Panc1 (cell line): Measurements from ENCODE around the gene SEMA5B. TPM values are rescaled to one million over a fixed set of nuclear protein-coding genes. Genes with fewer than 3 reads are reported as not detected.

Source experiments
- ATAC-seq: fragments of 200-7000 bp; cut with Tn5 transposase; 2 replicates; pipeline ENCODE4 v1.9.1; 2020; ENCODE audit warnings: mild to moderate bottlenecking, moderate library complexity
- BruUV-seq: library from RNA; stranded (reverse); fragments of 400-500 nt; replicated peaks from 2 replicates; lab custom pipeline; 2021; lab: Mats Ljungman, UMichigan
- CTCF ChIA-PET: fragments of 300-600 bp; sonication (Branson Sonifier 250); formaldehyde crosslinking; loops from one replicate; lab custom pipeline; 2022; ENCODE audit warnings: antibody characterized with exemption; lab: Charles Lee
- POLR2A ChIA-PET: fragments of 300-600 bp; sonication (Branson Sonifier 250); formaldehyde crosslinking; loops from one replicate; lab custom pipeline; 2022; ENCODE audit warnings: antibody characterized with exemption; lab: Charles Lee
- DNase-seq: peaks from one replicate; pipeline ENCODE4 v3.0.0-alpha.2; 2010; ENCODE audit warnings: low read depth, low spot score
- H3K27ac ChIP-seq: 2 replicates; pipeline ENCODE4 v1.5.1; 2011; ENCODE audit warnings: mild to moderate bottlenecking, low read length, inconsistent platforms
- H3K27me3 ChIP-seq: fragments of 200-500 bp; sonication (Bioruptor generic); 2 replicates; pipeline ENCODE4 v1.6.0; 2014; ENCODE audit warnings: low read length, inconsistent platforms; ENCODE audit not compliant: control insufficient read depth, insufficient read depth
- H3K36me3 ChIP-seq: fragments of 200-500 bp; sonication (Bioruptor generic); 2 replicates; pipeline ENCODE4 v1.5.1; 2014; ENCODE audit warnings: inconsistent platforms, mild to moderate bottlenecking, low read length, moderate library complexity; ENCODE audit not compliant: control insufficient read depth, insufficient read depth
- H3K4me1 ChIP-seq: 2 replicates; pipeline ENCODE4 v1.5.1; 2011; ENCODE audit warnings: inconsistent platforms, mild to moderate bottlenecking, low read length, moderate library complexity; ENCODE audit not compliant: control insufficient read depth, insufficient read depth
- H3K4me3 ChIP-seq, 2 experiments: 2 replicates each; pipeline ENCODE4 v1.5.1; 2011 to 2012; ENCODE audit warnings: low read depth in 2 of 2, low read length in 2 of 2, mild to moderate bottlenecking in 2 of 2, inconsistent platforms in 1 of 2, moderate library complexity in 1 of 2
- H3K9me3 ChIP-seq: fragments of 200-500 bp; sonication (Bioruptor generic); 2 replicates; pipeline ENCODE4 v1.5.1; 2014; ENCODE audit warnings: low read depth, mild to moderate bottlenecking, inconsistent platforms, low read length, moderate library complexity; ENCODE audit not compliant: control insufficient read depth, insufficient read depth
- POLR2AphosphoS5 ChIP-seq: IDR thresholded peaks from 2 replicates; pipeline ENCODE4 v1.6.1; 2012; ENCODE audit warnings: mild to moderate bottlenecking, low read depth, low read length, moderate library complexity
- SIN3A ChIP-seq: IDR thresholded peaks from 2 replicates; pipeline ENCODE4 v1.6.1; 2012; ENCODE audit warnings: low read depth, mild to moderate bottlenecking, low read length, moderate library complexity, borderline replicate concordance; ENCODE audit not compliant: insufficient read depth
- TCF7L2 ChIP-seq: IDR thresholded peaks from 2 replicates; pipeline ENCODE4 v1.6.1; 2011; ENCODE audit warnings: mild to moderate bottlenecking, low read depth, low read length, inconsistent platforms
- in situ Hi-C: cut with HindIII; loops from 2 replicates; pipeline ENCODE4 v1.10.0; 2016; ENCODE audit warnings: low sequenced_read_pairs, low pct_unique_long_range_greater_than_20kb
- intact Hi-C: fragments of 100-400 bp; cut with micrococcal nuclease; formaldehyde crosslinking; loops from one replicate; pipeline ENCODE4 v1.10.0; 2022; ENCODE audit not compliant: unreplicated experiment
- total RNA-seq: library from RNA; stranded (reverse); gene quantifications from one replicate; pipeline ENCODE4 v1.2.1, GENCODE V29; 2021; ENCODE audit not compliant: unreplicated experiment
- TF ChIP-seq, protein P1 (sequence below), 2 experiments: IDR thresholded peaks; 2 replicates each; pipeline ENCODE4 v1.6.1; 2011 to 2012; ENCODE audit warnings: low read depth in 2 of 2, control low read depth in 1 of 2, low read length in 1 of 2, mild to moderate bottlenecking in 1 of 2, moderate library complexity in 1 of 2; ENCODE audit not compliant: insufficient read depth in 1 of 2
- TF ChIP-seq, protein P2 (sequence below): fragments of 450-650 bp; IDR thresholded peaks from 2 replicates; pipeline ENCODE4 v1.5.1; 2017; ENCODE audit warnings: mild to moderate bottlenecking

SEMA5B gene
- total RNA-seq, 1 experiment from 2014 or later = 1.2 TPM

DNA sequence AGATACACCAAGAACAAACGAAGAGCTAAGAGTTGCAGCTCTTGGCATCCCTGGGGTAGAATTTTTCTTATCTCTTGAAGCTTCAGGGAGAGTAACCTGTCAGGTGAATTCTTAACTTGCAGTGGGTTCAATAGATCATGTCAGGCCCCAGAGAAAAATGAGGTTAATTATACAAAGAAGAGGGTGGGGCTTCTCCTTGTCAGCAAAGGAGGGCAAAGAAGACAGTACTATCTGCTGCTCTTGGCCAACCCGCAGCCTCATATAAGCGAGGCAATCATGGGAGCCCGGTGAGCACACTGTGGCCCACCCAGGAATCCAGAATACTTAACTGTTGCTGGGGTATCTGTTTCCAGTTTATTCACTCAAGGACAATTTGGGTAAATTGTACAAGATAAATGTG is 110.2 kb downstream of the SEMA5B start:
- intact Hi-C loops (no loop called here), in situ Hi-C loops (no loop called here)
- DNase-seq = no peak
- Histone ChIP-seq H3K4me3 (no peak overlapping the region), H3K27ac (no peak overlapping the region), H3K36me3 (no peaks in the 10 kb centered on the region), H3K27me3 (peaks cover 24% of the 10 kb centered on the region), H3K4me1 (peaks cover 2% of the 10 kb centered on the region; the same call in 1 of the 2 replicates), H3K9me3 (no peaks in the 10 kb centered on the region)
- no peak for ATAC-seq
- CTCF ChIA-PET = no interaction called here
- no TSS peak for BruUV-seq
- POLR2A ChIA-PET = no interaction called here
- TF ChIP-seq TCF7L2 (no peak), POLR2AphosphoS5 (no peak), SIN3A (no peak)
- TF ChIP-seq, protein P1, sequence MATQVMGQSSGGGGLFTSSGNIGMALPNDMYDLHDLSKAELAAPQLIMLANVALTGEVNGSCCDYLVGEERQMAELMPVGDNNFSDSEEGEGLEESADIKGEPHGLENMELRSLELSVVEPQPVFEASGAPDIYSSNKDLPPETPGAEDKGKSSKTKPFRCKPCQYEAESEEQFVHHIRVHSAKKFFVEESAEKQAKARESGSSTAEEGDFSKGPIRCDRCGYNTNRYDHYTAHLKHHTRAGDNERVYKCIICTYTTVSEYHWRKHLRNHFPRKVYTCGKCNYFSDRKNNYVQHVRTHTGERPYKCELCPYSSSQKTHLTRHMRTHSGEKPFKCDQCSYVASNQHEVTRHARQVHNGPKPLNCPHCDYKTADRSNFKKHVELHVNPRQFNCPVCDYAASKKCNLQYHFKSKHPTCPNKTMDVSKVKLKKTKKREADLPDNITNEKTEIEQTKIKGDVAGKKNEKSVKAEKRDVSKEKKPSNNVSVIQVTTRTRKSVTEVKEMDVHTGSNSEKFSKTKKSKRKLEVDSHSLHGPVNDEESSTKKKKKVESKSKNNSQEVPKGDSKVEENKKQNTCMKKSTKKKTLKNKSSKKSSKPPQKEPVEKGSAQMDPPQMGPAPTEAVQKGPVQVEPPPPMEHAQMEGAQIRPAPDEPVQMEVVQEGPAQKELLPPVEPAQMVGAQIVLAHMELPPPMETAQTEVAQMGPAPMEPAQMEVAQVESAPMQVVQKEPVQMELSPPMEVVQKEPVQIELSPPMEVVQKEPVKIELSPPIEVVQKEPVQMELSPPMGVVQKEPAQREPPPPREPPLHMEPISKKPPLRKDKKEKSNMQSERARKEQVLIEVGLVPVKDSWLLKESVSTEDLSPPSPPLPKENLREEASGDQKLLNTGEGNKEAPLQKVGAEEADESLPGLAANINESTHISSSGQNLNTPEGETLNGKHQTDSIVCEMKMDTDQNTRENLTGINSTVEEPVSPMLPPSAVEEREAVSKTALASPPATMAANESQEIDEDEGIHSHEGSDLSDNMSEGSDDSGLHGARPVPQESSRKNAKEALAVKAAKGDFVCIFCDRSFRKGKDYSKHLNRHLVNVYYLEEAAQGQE (IDR thresholded peaks at IDR 0.05; ENCODE audit: insufficient read depth in 1 of 2, low read depth in 2 of 2, low read length in 1 of 2) = no peak
- TF ChIP-seq, protein P2, sequence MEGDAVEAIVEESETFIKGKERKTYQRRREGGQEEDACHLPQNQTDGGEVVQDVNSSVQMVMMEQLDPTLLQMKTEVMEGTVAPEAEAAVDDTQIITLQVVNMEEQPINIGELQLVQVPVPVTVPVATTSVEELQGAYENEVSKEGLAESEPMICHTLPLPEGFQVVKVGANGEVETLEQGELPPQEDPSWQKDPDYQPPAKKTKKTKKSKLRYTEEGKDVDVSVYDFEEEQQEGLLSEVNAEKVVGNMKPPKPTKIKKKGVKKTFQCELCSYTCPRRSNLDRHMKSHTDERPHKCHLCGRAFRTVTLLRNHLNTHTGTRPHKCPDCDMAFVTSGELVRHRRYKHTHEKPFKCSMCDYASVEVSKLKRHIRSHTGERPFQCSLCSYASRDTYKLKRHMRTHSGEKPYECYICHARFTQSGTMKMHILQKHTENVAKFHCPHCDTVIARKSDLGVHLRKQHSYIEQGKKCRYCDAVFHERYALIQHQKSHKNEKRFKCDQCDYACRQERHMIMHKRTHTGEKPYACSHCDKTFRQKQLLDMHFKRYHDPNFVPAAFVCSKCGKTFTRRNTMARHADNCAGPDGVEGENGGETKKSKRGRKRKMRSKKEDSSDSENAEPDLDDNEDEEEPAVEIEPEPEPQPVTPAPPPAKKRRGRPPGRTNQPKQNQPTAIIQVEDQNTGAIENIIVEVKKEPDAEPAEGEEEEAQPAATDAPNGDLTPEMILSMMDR = no peak

DNA sequence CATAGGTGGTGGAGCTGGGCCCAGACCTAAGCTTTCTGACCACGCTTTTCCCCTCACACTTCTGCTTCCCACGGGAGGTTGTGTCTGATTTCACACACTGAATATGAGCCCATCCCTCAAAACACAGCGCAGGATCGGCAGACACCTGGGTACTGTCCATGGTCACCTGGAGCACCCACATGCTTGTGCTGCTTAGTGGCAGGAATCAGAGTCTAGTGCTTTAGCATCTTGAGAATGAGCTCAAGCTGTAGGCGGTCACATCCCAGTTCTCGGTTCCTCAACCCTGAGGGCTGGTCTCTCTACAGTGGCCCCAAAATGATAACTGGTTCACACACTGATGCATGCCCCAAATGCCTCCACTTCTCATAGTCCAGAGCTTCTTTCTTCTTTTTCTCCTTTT is 111.0 kb downstream of the SEMA5B start:
- TF ChIP-seq TCF7L2 (no peak), SIN3A (no peak)
- TF ChIP-seq, protein P1 (IDR thresholded peaks at IDR 0.05; ENCODE audit: insufficient read depth in 1 of 2, low read depth in 2 of 2, low read length in 1 of 2) = peak; percentile 49 to 69; a peak in 2 of 4 replicates
- TF ChIP-seq, protein P2 = no peak
- no TSS peak for BruUV-seq
- ChIA-PET CTCF (no interaction called here), POLR2A (no interaction called here)
- Histone ChIP-seq H3K9me3 (no peaks in the 10 kb centered on the region), H3K27me3 (peaks cover 18% of the 10 kb centered on the region), H3K36me3 (no peaks in the 10 kb centered on the region), H3K4me3 (no peak overlapping the region), H3K4me1 (no peaks in the 10 kb centered on the region; the same call in 1 of the 2 replicates), H3K27ac (no peak overlapping the region)
- ATAC-seq = no peak
- in situ Hi-C loops (no loop called here), intact Hi-C loops (no loop called here)
- no peak for DNase-seq
